Measurements from ENCODE around the gene AMHR2. TPM values are rescaled to one million over a fixed set of nuclear protein-coding genes. Genes with fewer than 3 reads are reported as not detected.

Gene AMHR2
- total and polyA plus RNA-seq, 9 of the 15 experiments (the other 6 are each of a cell fraction or from before 2014, with no cell fraction given), result 8.9 to 49.7 (median 19.3) TPM

GRCh38 chr12:53451661-53452158, 28.1 kb downstream of the AMHR2 start, which contains the start of gene PCBP2 (continued):
- TF ChIP-seq ZBTB40 (IDR thresholded peaks at IDR 0.05) (peak; percentile 95), ZBTB40 (CRISPR knock-in tag; IDR thresholded peaks at IDR 0.05) (no peak), TCF7L2 (IDR thresholded peaks at IDR 0.05; ENCODE audit: low read depth, low read length) (no peak), ZMIZ1 (IDR thresholded peaks at IDR 0.05; ENCODE audit: low read depth in 2 of 2, low read length in 2 of 2) (peak in 1 of 2 experiments; percentile 67; a peak in 2 of 4 replicates), BCOR (IDR thresholded peaks at IDR 0.05) (peak; percentile 57; the same call in 1 of the 2 replicates), ARID3A (IDR thresholded peaks at IDR 0.05; ENCODE audit: borderline replicate concordance, low read depth, low read length) (peak; percentile 80; the same call in 1 of the 2 replicates), GMEB1 (CRISPR knock-in tag; IDR thresholded peaks at IDR 0.05) (peak; percentile 76), POLR3A (IDR thresholded peaks at IDR 0.05; ENCODE audit: borderline replicate concordance, extremely low read depth, insufficient read depth, insufficient read length) (no peak), NEUROD1 (IDR thresholded peaks at IDR 0.05; ENCODE audit: borderline replicate concordance, low read depth, low read length, partially characterized antibody) (peak; percentile 69), PRMT5 (CRISPR knock-in tag; IDR thresholded peaks at IDR 0.05) (no peak), MEIS2 (IDR thresholded peaks at IDR 0.05; ENCODE audit: partially characterized antibody) (peak; percentile 64)

All from K562 (cell line).